ENCODE data around the gene TMEM163. TPM values are rescaled to one million over a fixed set of nuclear protein-coding genes. Genes with fewer than 3 reads are reported as not detected.

The TMEM163 gene
- total and polyA plus RNA-seq, 2 of the 13 experiments (the other 11 are each of a cell fraction or from before 2014, with no cell fraction given) = 0.05 TPM; not detected in 1

DNA sequence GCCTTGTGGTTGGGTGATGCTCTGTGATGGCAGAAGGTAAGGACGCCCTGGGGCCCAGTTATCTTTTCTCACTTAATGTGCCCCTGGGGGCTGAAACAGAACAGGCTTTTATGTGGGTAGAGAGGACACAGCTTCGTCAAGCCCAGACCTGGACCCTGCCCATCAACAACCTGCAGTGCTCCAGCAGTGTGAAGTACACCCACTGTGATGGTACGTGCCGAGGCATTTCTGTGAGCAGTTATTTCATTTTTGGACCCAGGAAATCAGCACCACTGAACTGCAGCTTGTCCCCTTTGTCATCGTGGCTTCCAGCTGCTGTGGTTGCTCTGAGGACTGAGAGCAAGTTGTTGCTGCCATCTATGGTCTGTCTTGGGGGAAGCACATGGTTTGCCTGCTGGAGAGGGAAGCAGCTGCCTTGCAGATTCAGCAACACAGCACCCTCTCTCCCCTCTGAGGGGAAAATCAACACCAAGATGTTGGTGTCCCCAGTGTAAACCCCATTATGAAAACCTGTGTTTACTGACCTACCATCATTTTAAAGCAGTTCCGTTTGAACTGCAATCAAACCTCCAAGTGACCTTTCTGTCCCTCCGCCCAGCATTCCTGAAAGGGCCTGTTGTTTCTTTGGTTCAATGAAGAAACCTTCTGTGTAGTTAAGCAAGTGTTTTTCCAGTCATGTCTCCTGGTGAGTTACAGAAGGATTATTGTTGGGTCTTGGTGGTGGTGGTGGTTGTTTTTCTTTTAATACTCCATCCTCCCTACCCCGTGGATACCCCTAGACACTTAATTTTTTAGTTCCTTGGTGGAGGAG lies 306.8 kb downstream of the TMEM163 start:
- peak overlapping the region; percentile 25 for H2AFZ ChIP-seq (ENCODE audit: low read length)
- peaks cover 4% of the 10 kb centered on the region; the same call in 1 of the 2 replicates for H4K20me1 ChIP-seq (ENCODE audit: insufficient read depth, low read length)
- ATAC-seq (peak; percentile 94), DNase-seq (ENCODE audit: low spot score) (peak; percentile 100), FAIRE-seq (peak; percentile 98)
- peaks cover 49% of the 10 kb centered on the region for H3K79me2 ChIP-seq (ENCODE audit: insufficient read depth, low read length)
- no peaks in the 10 kb centered on the region for H3K27me3 ChIP-seq (ENCODE audit: control insufficient read depth in 1 of 2, insufficient read depth in 2 of 2, low read length in 2 of 2)
- peak overlapping the region; percentile 84 for H3K9ac ChIP-seq (ENCODE audit: insufficient read depth, low read depth, low read length)
- in situ Hi-C loops (cut with HindIII; ENCODE audit: extremely low pct_ligation_motif_present, low pct_unique_long_range_greater_than_20kb) = loop anchor here (5.0 to 10.0 kb wide), 2 partner anchors 167 to 290 kb away; no protein-coding TSS in a partner anchor
- H3K4me2 ChIP-seq (ENCODE audit: low read depth, low read length) = peak overlapping the region; percentile 83
- peak overlapping the region; percentile 89 for H3K27ac ChIP-seq (ENCODE audit: extremely low read length, insufficient read depth, low read length)
- H3K9me3 ChIP-seq (ENCODE audit: low read length) = no peaks in the 10 kb centered on the region
- ChIA-PET CTCF (ENCODE audit: low intra/inter-chr PET ratio, low total read pairs) (interaction anchor here (0.8 to 4.1 kb wide), 6 partner anchors 20 to 294 kb away, joined by 5 to 34 read pairs (median 8); no protein-coding TSS in a partner anchor), POLR2A (interaction anchor here (0.7 to 5.9 kb wide), 22 partner anchors 8 to 1119 kb away, joined by 3 to 124 read pairs (median 6); partner anchors contain the start of genes CCNT2, R3HDM1 and ZRANB3)
- no TSS peak for BruUV-seq (replicated peaks)
- WGBS (ENCODE audit: low lambda C conversion rate) = 3% methylated on average over 8 of the region's 8 CpGs
- H3K4me1 ChIP-seq (ENCODE audit: insufficient read depth, low read length) = peaks cover 51% of the 10 kb centered on the region
- H3K4me3 ChIP-seq (replicated peaks in 1 of 3; ENCODE audit: insufficient read depth in 1 of 3, low read depth in 2 of 3, low read length in 3 of 3) = peak overlapping the region; percentile 68 to 74 (median 69)
- H3K36me3 ChIP-seq (replicated peaks in 1 of 2; ENCODE audit: control insufficient read depth in 1 of 2, insufficient read depth in 2 of 2, low read length in 2 of 2) = peaks cover 0 to 8% of the 10 kb centered on the region in 2 experiments; a peak in 2 of 5 replicates
- intact Hi-C loops (cut with micrococcal nuclease; ENCODE audit: unreplicated experiment) = loop anchor here (1.0 to 5.0 kb wide), 12 partner anchors 16 to 525 kb away; partner anchors contain the start of gene CCNT2
- TF ChIP-seq, protein P1, sequence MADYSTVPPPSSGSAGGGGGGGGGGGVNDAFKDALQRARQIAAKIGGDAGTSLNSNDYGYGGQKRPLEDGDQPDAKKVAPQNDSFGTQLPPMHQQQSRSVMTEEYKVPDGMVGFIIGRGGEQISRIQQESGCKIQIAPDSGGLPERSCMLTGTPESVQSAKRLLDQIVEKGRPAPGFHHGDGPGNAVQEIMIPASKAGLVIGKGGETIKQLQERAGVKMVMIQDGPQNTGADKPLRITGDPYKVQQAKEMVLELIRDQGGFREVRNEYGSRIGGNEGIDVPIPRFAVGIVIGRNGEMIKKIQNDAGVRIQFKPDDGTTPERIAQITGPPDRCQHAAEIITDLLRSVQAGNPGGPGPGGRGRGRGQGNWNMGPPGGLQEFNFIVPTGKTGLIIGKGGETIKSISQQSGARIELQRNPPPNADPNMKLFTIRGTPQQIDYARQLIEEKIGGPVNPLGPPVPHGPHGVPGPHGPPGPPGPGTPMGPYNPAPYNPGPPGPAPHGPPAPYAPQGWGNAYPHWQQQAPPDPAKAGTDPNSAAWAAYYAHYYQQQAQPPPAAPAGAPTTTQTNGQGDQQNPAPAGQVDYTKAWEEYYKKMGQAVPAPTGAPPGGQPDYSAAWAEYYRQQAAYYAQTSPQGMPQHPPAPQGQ (CRISPR knock-in tag; IDR thresholded peaks at IDR 0.05; ENCODE audit: borderline replicate concordance) = peak; percentile 91; the same call in 1 of the 2 replicates
- TF ChIP-seq DPF2 (CRISPR knock-in tag; IDR thresholded peaks at IDR 0.05; ENCODE audit: borderline replicate concordance, low read depth) (peak; percentile 96), HHEX (CRISPR knock-in tag; IDR thresholded peaks at IDR 0.05) (peak; percentile 87), CHCHD3 (CRISPR knock-in tag; IDR thresholded peaks at IDR 0.05) (no peak), ADNP (CRISPR knock-in tag; IDR thresholded peaks at IDR 0.05) (no peak), SETDB1 (CRISPR knock-in tag; IDR thresholded peaks at IDR 0.05; ENCODE audit: borderline replicate concordance) (no peak), NR2F2 (IDR thresholded peaks at IDR 0.05; ENCODE audit: borderline replicate concordance, low read depth) (peak; percentile 98), HMGXB3 (CRISPR knock-in tag; IDR thresholded peaks at IDR 0.05; ENCODE audit: borderline replicate concordance) (no peak), TMF1 (CRISPR knock-in tag; IDR thresholded peaks at IDR 0.05; ENCODE audit: low read depth) (no peak), FOXK2 (IDR thresholded peaks at IDR 0.05) (peak; percentile 98), HOXA5 (CRISPR knock-in tag; IDR thresholded peaks at IDR 0.05) (peak; percentile 92; the same call in 1 of the 2 replicates), ZNF263 (CRISPR knock-in tag; IDR thresholded peaks at IDR 0.05) (peak; percentile 49), HOXA3 (CRISPR knock-in tag; IDR thresholded peaks at IDR 0.05) (peak; percentile 86), ZNF230 (CRISPR knock-in tag; IDR thresholded peaks at IDR 0.05) (peak; percentile 72), AGO1 (IDR thresholded peaks at IDR 0.05; ENCODE audit: low read depth, low read length, poor library complexity, severe bottlenecking) (no peak)
- TF ChIP-seq, protein P2, sequence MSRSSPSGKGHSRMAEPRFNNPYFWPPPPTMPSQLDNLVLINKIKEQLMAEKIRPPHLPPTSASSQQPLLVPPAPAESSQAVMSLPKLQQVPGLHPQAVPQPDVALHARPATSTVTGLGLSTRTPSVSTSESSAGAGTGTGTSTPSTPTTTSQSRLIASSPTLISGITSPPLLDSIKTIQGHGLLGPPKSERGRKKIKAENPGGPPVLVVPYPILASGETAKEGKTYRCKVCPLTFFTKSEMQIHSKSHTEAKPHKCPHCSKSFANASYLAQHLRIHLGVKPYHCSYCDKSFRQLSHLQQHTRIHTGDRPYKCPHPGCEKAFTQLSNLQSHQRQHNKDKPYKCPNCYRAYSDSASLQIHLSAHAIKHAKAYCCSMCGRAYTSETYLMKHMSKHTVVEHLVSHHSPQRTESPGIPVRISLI (CRISPR knock-in tag; IDR thresholded peaks at IDR 0.05; ENCODE audit: borderline replicate concordance) = peak; percentile 79; the same call in 1 of the 2 replicates

Measured in HepG2 (cell line).